Left lung (tissue), 10 donors: ENCODE results near the gene NDUFAF4. TPM values are rescaled to one million over a fixed set of nuclear protein-coding genes. Genes with fewer than 3 reads are reported as not detected.

Experiments
- ATAC-seq: fragments of 200-7000 bp; cut with Tn5 transposase; one replicate; pipeline ENCODE4 v1.9.1; 2020; ENCODE audit warnings: moderate library complexity
- DNase-seq, 4 donors: peaks; one replicate each; pipeline ENCODE4 v3.0.0-alpha.2; 2013 to 2020
- H3K27ac ChIP-seq, 2 donors: fragments of 200-600 bp; sonication (generic) in 1 of 2; one replicate each; pipeline versions ENCODE4 v1.5.0 to v1.8.0; 2020 to 2021
- H3K27me3 ChIP-seq, 2 donors: fragments of 200-600 bp; sonication (generic) in 1 of 2; one replicate each; pipeline versions ENCODE4 v1.5.0 to v1.8.0; 2020 to 2021
- H3K36me3 ChIP-seq, 2 donors: fragments of 200-600 bp; sonication (generic) in 1 of 2; one replicate each; pipeline versions ENCODE4 v1.5.0 to v1.8.0; 2020 to 2021
- H3K4me1 ChIP-seq, 2 donors: fragments of 200-600 bp; one replicate each; pipeline ENCODE4 v1.8.0; 2021
- H3K4me3 ChIP-seq, 2 donors: fragments of 200-600 bp; sonication (generic) in 1 of 2; one replicate each; pipeline versions ENCODE4 v1.5.0 to v1.8.0; 2020 to 2021; ENCODE audit warnings: mild to moderate bottlenecking in 1 of 2
- H3K9me3 ChIP-seq, 2 donors: fragments of 200-600 bp; sonication (generic) in 1 of 2; one replicate each; pipeline versions ENCODE4 v1.5.0 to v1.8.0; 2020 to 2021
- CTCF ChIP-seq, 2 donors: fragments of 200-600 bp; sonication (generic) in 1 of 2; IDR thresholded peaks; one replicate each; pipeline versions ENCODE4 v1.5.0 to v1.8.0; 2021; ENCODE audit warnings: antibody characterized with exemption in 2 of 2
- intact Hi-C, 2 donors: fragments of 100-400 bp; cut with DNase I; formaldehyde crosslinking; loops; one replicate each; pipeline versions ENCODE4 v1.11.2 to v1.14.2; 2022
- polyA plus RNA-seq, 6 donors: library from polyadenylated mRNA; unstranded; fragments of 120-200 nt; gene quantifications; one replicate each; pipeline ENCODE4 v1.2.1, GENCODE V29; 2013; ENCODE audit not compliant: insufficient read length in 6 of 6
- total RNA-seq, 2 donors: library from RNA; stranded (reverse); fragmentation: NEBNext Ultra II Directional; extraction: Animal tissue kit (Norgen Biotek cat#: 25700); gene quantifications; one replicate each; pipeline ENCODE4 v1.2.1, GENCODE V29; 2021
- donor health status: DM: no; HTN: yes; CAD: no.
- donor health status: DM: no; HTN: no; CAD: no.

Gene NDUFAF4
- total and polyA plus RNA-seq, 8 donors, result 20.2 to 29.0 (median 25.5) TPM

DNA sequence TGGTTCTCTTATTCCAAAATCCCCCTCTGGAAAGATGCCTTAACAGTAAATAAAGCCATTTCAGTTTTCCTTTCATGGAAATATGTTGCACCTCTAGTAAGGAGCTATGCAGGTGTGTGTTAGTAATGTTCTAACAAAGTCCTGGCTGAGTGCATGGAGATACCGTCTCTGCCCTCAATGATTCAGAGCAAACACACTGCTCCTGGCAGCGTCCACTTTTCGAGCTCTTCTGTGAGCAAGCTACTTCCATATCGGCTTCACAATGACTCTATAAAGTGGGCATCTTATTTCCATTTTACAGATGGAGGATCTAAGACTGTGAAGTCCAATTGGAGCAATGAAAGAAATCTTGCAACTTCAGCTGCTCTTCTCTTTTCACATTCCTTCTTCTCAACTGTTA lies 30.0 kb upstream of the NDUFAF4 start:
- no peaks in the 10 kb centered on the region for H3K36me3 ChIP-seq
- H3K27ac ChIP-seq, result no peak overlapping the region
- DNase-seq (no peak), ATAC-seq (no peak)
- TF ChIP-seq CTCF (IDR thresholded peaks at IDR 0.05), result no peak
- intact Hi-C loops, result no loop called here
- no peaks in the 10 kb centered on the region for H3K9me3 ChIP-seq
- peaks cover 0 to 19% of the 10 kb centered on the region in 2 donors for H3K27me3 ChIP-seq
- no peak overlapping the region for H3K4me3 ChIP-seq
- H3K4me1 ChIP-seq, result peaks cover 0 to 15% of the 10 kb centered on the region in 2 donors

DNA sequence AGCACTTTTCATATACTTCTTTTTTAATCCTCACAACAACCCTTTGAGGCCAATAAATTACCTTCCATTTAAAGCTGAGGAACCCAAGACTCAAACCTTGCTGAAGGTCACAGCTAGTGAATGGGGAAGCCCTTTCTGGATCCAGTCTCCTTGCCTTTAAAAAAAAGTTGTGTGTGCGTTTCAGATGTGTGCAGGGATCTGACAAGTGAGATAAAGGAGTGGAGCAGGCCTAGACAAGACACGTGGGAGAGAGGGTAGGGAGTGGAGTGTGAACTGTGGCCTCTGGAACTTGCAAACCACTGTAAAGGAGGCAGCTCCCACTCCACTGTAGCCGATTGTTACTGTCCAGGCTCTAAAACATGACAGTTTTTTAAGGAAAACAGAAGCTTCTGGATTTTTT lies 28.7 kb upstream of the NDUFAF4 start:
- peaks cover 0 to 19% of the 10 kb centered on the region in 2 donors for H3K27me3 ChIP-seq
- TF ChIP-seq CTCF (IDR thresholded peaks at IDR 0.05), result no peak
- no peaks in the 10 kb centered on the region for H3K36me3 ChIP-seq
- H3K4me1 ChIP-seq, result peaks cover 0 to 15% of the 10 kb centered on the region in 2 donors
- H3K9me3 ChIP-seq, result no peaks in the 10 kb centered on the region
- no peak for DNase-seq
- H3K27ac ChIP-seq, result no peak overlapping the region
- H3K4me3 ChIP-seq, result no peak overlapping the region
- no peak for ATAC-seq
- intact Hi-C loops, result no loop called here

DNA sequence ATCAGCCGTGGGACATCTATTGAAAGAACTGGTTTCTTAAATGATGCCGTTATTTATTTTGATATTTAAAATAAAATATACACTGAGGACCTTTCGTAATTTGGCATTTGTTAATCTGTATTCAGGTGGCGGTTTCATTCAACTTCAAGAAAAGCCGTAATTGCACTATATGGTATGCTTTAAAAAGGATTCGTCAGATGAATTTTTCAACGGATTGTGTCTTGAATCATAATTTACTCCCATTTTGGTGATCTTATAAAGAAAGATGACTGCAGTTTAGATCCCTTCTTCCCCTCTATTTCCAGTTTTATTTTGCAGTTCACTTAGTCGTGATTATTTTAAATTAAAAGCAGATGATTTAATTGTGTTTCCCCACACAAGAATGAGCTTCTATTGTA lies 27.6 kb upstream of the NDUFAF4 start:
- intact Hi-C loops, result no loop called here
- H3K27ac ChIP-seq, result peak overlapping the region in 1 of 2 donors; percentile 69
- peaks cover 0 to 15% of the 10 kb centered on the region in 2 donors for H3K4me1 ChIP-seq
- H3K27me3 ChIP-seq, result peaks cover 0 to 19% of the 10 kb centered on the region in 2 donors
- no peak for TF ChIP-seq CTCF (IDR thresholded peaks at IDR 0.05)
- peak overlapping the region in 1 of 2 donors; percentile 45 for H3K4me3 ChIP-seq
- ATAC-seq (no peak), DNase-seq (no peak)
- H3K9me3 ChIP-seq, result no peaks in the 10 kb centered on the region
- H3K36me3 ChIP-seq, result no peaks in the 10 kb centered on the region

GRCh38 chr6:96923871-96924493 lies 26.3 kb upstream of the NDUFAF4 start:
- DNase-seq (no peak), ATAC-seq (peak; percentile 27)
- TF ChIP-seq CTCF (IDR thresholded peaks at IDR 0.05), result no peak
- H3K36me3 ChIP-seq, result no peaks in the 10 kb centered on the region
- peak overlapping the region; percentile 37 to 45 for H3K4me3 ChIP-seq
- peaks cover 0 to 19% of the 10 kb centered on the region in 2 donors for H3K27me3 ChIP-seq
- H3K4me1 ChIP-seq, result peaks cover 0 to 15% of the 10 kb centered on the region in 2 donors
- H3K27ac ChIP-seq, result peak overlapping the region; percentile 76 to 82
- no peaks in the 10 kb centered on the region for H3K9me3 ChIP-seq
- intact Hi-C loops, result no loop called here

GRCh38 chr6:96923400-96923799 lies 25.7 kb upstream of the NDUFAF4 start:
- Histone ChIP-seq H3K27ac (peak overlapping the region; percentile 76 to 82), H3K4me1 (peaks cover 0 to 15% of the 10 kb centered on the region in 2 donors), H3K36me3 (no peaks in the 10 kb centered on the region), H3K27me3 (peaks cover 0 to 19% of the 10 kb centered on the region in 2 donors), H3K9me3 (no peaks in the 10 kb centered on the region), H3K4me3 (no peak overlapping the region)
- intact Hi-C loops, result no loop called here
- DNase-seq, result no peak
- TF ChIP-seq CTCF (IDR thresholded peaks at IDR 0.05), result no peak
- no peak for ATAC-seq
